Skeletal muscle satellite cell (primary cell): ENCODE data around the gene CST9. TPM values are rescaled to one million over a fixed set of nuclear protein-coding genes. Genes with fewer than 3 reads are reported as not detected.

Source experiments
- H3K27me3 ChIP-seq: 2 replicates; pipeline ENCODE4 v1.7.0; 2013; ENCODE audit warnings: low read length; ENCODE audit not compliant: control insufficient read depth, insufficient read depth
- H3K36me3 ChIP-seq: 2 replicates; pipeline ENCODE4 v1.7.0; 2013; ENCODE audit warnings: mild to moderate bottlenecking, control low read depth, low read length; ENCODE audit not compliant: insufficient read depth
- H3K4me1 ChIP-seq: 2 replicates; pipeline ENCODE4 v1.7.0; 2013; ENCODE audit warnings: low read length; ENCODE audit not compliant: control insufficient read depth, insufficient read depth
- H3K4me2 ChIP-seq: 2 replicates; pipeline ENCODE4 v1.7.0; 2013; ENCODE audit warnings: mild to moderate bottlenecking, low read length
- H3K4me3 ChIP-seq: 2 replicates; pipeline ENCODE4 v1.7.0; 2013; ENCODE audit warnings: low read length
- H3K9ac ChIP-seq: 2 replicates; pipeline ENCODE4 v1.7.0; 2013; ENCODE audit warnings: mild to moderate bottlenecking, low read depth, low read length, moderate library complexity
- H3K9me3 ChIP-seq: replicated peaks from 2 replicates; pipeline ENCODE4 v1.7.0; 2013; ENCODE audit warnings: mild to moderate bottlenecking, control low read depth, low read length
- total RNA-seq: library from RNA; depleted of rRNA; stranded (reverse); fragments of >200 nt; gene quantifications from 2 replicates; pipeline ENCODE4 v1.2.3, GENCODE V29; 2012; rRNA removed

Gene CST9, protein sequence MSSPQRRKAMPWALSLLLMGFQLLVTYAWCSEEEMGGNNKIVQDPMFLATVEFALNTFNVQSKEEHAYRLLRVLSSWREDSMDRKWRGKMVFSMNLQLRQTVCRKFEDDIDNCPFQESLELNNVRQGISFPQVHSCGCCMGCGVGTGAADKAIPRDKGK
- total RNA-seq, result not detected in 2 replicates

- no peak within 1 kb of the TSS for H3K9ac ChIP-seq
- no peaks in the 10 kb centered on the region for H3K4me1 ChIP-seq
- H3K36me3 ChIP-seq, result no peaks in the 10 kb centered on the region
- H3K4me2 ChIP-seq, result no peak within 1 kb of the TSS
- no peak within 1 kb of the TSS for H3K4me3 ChIP-seq
- no peaks in the 10 kb centered on the region for H3K9me3 ChIP-seq
- H3K27me3 ChIP-seq, result peaks cover 42% of the 10 kb centered on the region
These were observed at the start of gene CST9 for GRCh38 chr20:23605867-23606651. CST9 (minus strand) TSS chr20:23605917; CDS start chr20:23605864, 53 bp downstream.

DNA sequence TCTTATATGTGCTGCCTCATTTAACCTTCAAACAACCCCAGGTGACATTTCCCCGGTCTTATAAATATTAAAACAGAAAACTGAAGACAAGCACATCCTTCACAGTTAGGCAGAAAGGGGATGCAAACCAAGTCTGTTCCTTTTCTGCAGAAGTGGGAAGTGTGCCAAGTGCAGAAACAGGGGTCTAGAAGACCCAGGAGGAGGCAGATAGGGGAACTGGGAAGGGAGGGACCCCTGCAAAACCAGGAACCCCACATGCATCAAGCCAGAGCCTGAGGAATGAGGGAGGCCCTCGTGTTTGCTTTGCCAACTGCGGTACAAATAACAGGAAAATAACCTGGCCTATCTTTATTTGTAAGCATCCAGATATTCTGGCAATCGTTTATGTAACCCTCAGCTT, 49.0 kb upstream of the CST9 start:
- Histone ChIP-seq H3K9ac (no peak overlapping the region), H3K4me3 (no peak overlapping the region)

GRCh38 chr20:23654000-23654399, 48.3 kb upstream of the CST9 start:
- peaks cover 7% of the 10 kb centered on the region for H3K4me1 ChIP-seq
- H3K9me3 ChIP-seq, result no peaks in the 10 kb centered on the region
- no peak overlapping the region for H3K4me3 ChIP-seq
- no peak overlapping the region for H3K4me2 ChIP-seq
- H3K9ac ChIP-seq, result no peak overlapping the region
- H3K36me3 ChIP-seq, result no peaks in the 10 kb centered on the region
- H3K27me3 ChIP-seq, result peaks cover 14% of the 10 kb centered on the region

More for the DNA sequence above, 49.0 kb upstream of the CST9 start:
- H3K4me1 ChIP-seq, result peaks cover 7% of the 10 kb centered on the region
- no peak overlapping the region for H3K4me2 ChIP-seq
- H3K9me3 ChIP-seq, result no peaks in the 10 kb centered on the region
- H3K36me3 ChIP-seq, result no peaks in the 10 kb centered on the region
- peaks cover 14% of the 10 kb centered on the region for H3K27me3 ChIP-seq

DNA sequence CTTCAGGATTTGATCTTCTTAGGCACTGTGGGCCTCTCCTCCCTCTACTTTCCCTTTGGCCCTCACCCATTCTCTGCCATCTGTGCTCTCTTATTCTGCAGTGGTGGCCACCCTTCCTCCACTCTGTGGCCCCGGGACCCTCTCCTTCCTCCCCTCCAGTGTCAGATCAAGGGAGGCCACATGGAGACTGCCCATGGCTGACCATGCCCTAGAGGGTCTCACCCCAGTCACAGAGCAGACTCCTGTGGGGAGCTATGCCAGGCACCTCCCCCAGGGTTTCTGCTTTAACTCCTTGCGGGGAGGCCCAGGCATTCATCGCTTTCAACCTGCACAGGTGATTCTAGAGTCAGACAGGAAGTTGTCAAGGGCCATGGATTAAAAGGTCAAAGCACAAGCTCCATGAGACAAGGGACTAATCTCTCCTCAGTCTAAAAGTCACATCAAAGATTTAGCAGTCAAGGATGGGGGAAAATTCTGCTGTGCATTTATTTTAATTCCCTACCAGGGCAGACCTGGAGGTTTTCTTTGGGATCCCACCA, 47.8 kb upstream of the CST9 start:
- no peaks in the 10 kb centered on the region for H3K36me3 ChIP-seq
- no peaks in the 10 kb centered on the region for H3K9me3 ChIP-seq
- H3K4me3 ChIP-seq, result no peak overlapping the region
- H3K4me2 ChIP-seq, result no peak overlapping the region
- H3K27me3 ChIP-seq, result peaks cover 14% of the 10 kb centered on the region
- H3K4me1 ChIP-seq, result peaks cover 7% of the 10 kb centered on the region
- H3K9ac ChIP-seq, result no peak overlapping the region

GRCh38 chr20:23652926-23653325, 47.2 kb upstream of the CST9 start:
- H3K9ac ChIP-seq, result no peak overlapping the region
- H3K27me3 ChIP-seq, result peaks cover 14% of the 10 kb centered on the region
- H3K4me2 ChIP-seq, result no peak overlapping the region
- H3K9me3 ChIP-seq, result no peaks in the 10 kb centered on the region
- H3K4me3 ChIP-seq, result no peak overlapping the region
- no peaks in the 10 kb centered on the region for H3K36me3 ChIP-seq
- peaks cover 7% of the 10 kb centered on the region for H3K4me1 ChIP-seq

GRCh38 chr20:23652371-23652770, 46.7 kb upstream of the CST9 start:
- H3K36me3 ChIP-seq, result no peaks in the 10 kb centered on the region
- H3K4me1 ChIP-seq, result peaks cover 7% of the 10 kb centered on the region
- H3K9ac ChIP-seq, result no peak overlapping the region
- no peak overlapping the region for H3K4me2 ChIP-seq
- H3K27me3 ChIP-seq, result peaks cover 14% of the 10 kb centered on the region
- H3K9me3 ChIP-seq, result no peaks in the 10 kb centered on the region
- no peak overlapping the region for H3K4me3 ChIP-seq

DNA sequence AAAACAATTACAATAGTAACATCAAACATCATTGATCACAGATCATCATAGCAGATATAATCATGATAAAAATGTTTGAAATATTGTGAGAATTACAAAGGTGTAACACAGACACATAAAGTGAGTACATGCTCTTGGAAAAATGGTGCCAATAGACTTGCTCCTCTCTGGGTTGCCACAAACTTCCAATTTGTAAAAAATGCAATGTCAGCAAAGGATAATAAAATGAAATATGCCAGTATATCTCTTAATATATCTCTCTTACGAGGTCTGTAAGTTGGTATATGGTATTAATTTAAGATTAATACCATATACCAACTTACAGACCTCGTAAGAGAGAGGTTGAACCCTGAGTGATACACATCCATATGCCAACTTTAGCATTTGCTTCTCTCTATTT, 45.4 kb upstream of the CST9 start:
- H3K4me2 ChIP-seq, result no peak overlapping the region
- peaks cover 4% of the 10 kb centered on the region for H3K4me1 ChIP-seq
- no peaks in the 10 kb centered on the region for H3K36me3 ChIP-seq
- H3K27me3 ChIP-seq, result peaks cover 9% of the 10 kb centered on the region
- H3K9me3 ChIP-seq, result no peaks in the 10 kb centered on the region
- no peak overlapping the region for H3K4me3 ChIP-seq
- no peak overlapping the region for H3K9ac ChIP-seq

- Histone ChIP-seq H3K36me3 (no peaks in the 10 kb centered on the region), H3K27me3 (no peaks in the 10 kb centered on the region), H3K4me2 (no peak overlapping the region), H3K9ac (no peak overlapping the region), H3K9me3 (no peaks in the 10 kb centered on the region), H3K4me3 (no peak overlapping the region), H3K4me1 (no peaks in the 10 kb centered on the region)
These were observed 44.2 kb upstream of the CST9 start for GRCh38 chr20:23649830-23650417.

DNA sequence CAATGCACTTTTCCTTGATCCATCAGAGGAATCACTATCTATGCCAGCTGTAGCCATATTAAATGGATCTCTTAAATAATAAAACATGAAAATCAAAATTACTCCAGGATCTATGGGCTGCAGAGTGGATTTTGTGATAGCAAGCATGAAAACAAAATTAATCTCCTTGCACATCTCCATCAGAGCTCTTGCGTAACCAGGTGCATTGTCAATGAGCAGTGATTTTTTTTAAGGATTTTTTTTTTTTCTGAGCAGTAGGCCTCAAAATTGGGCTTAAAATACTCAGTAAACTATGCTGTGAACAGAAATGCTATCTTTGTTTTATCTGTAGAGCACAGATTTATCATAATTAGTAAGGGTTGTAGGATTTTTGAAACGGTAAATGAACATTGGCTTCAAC, 43.5 kb upstream of the CST9 start:
- no peak overlapping the region for H3K4me3 ChIP-seq
- no peak overlapping the region for H3K4me2 ChIP-seq
- H3K36me3 ChIP-seq, result no peaks in the 10 kb centered on the region
- no peaks in the 10 kb centered on the region for H3K27me3 ChIP-seq
- no peaks in the 10 kb centered on the region for H3K4me1 ChIP-seq
- no peaks in the 10 kb centered on the region for H3K9me3 ChIP-seq
- no peak overlapping the region for H3K9ac ChIP-seq

GRCh38 chr20:23647346-23647745, 41.6 kb upstream of the CST9 start:
- Histone ChIP-seq H3K9ac (no peak overlapping the region), H3K9me3 (no peaks in the 10 kb centered on the region), H3K4me1 (peaks cover 6% of the 10 kb centered on the region), H3K36me3 (no peaks in the 10 kb centered on the region), H3K4me2 (no peak overlapping the region), H3K27me3 (no peaks in the 10 kb centered on the region), H3K4me3 (no peak overlapping the region)

GRCh38 chr20:23646106-23646873, 40.6 kb upstream of the CST9 start:
- H3K9ac ChIP-seq, result no peak overlapping the region
- H3K4me3 ChIP-seq, result no peak overlapping the region
- H3K4me1 ChIP-seq, result peaks cover 13% of the 10 kb centered on the region
- no peaks in the 10 kb centered on the region for H3K36me3 ChIP-seq
- no peaks in the 10 kb centered on the region for H3K9me3 ChIP-seq
- H3K27me3 ChIP-seq, result no peaks in the 10 kb centered on the region
- no peak overlapping the region for H3K4me2 ChIP-seq
